ENCODE results near the gene SPTBN5. TPM values are rescaled to one million over a fixed set of nuclear protein-coding genes. Genes with fewer than 3 reads are reported as not detected.

SPTBN5 gene
- total RNA-seq, 2 donors from 2014 or later, result 2.0 to 2.8 TPM

GRCh38 chr15:41869770-41870688 is 23.8 kb downstream of the SPTBN5 start:
- H3K4me1 Mint-ChIP-seq, result peaks cover 4% of the 10 kb centered on the region
- Histone ChIP-seq H3K9ac (ENCODE audit: extremely low read depth, low read length, poor library complexity, severe bottlenecking) (no peak overlapping the region), H3K27ac (ENCODE audit: low read depth, low read length) (no peak overlapping the region), H3K36me3 (ENCODE audit: control insufficient read depth, insufficient read depth, low read length) (no peaks in the 10 kb centered on the region), H3K9me3 (ENCODE audit: control insufficient read depth, low read length) (no peaks in the 10 kb centered on the region), H3K27me3 (ENCODE audit: control insufficient read depth, insufficient read depth, low read length, poor library complexity, severe bottlenecking) (no peaks in the 10 kb centered on the region), H3K4me3 (ENCODE audit: low read length) (no peak overlapping the region), H3K4me1 (ENCODE audit: control insufficient read depth, insufficient read depth, low read length) (peaks cover 8% of the 10 kb centered on the region)
- peaks cover 3% of the 10 kb centered on the region for H3K27me3 Mint-ChIP-seq (ENCODE audit: insufficient read depth)
- no peaks in the 10 kb centered on the region for H3K9me3 Mint-ChIP-seq
- no peak overlapping the region for H3K4me3 Mint-ChIP-seq
- no peak overlapping the region for H3K27ac Mint-ChIP-seq
- DNase-seq, result no peak
- TF ChIP-seq CTCF (conservative IDR thresholded peaks at IDR 0.05), result no peak
- no peaks in the 10 kb centered on the region for H3K36me3 Mint-ChIP-seq (ENCODE audit: low read depth)
- 90 to 91% methylated on average over 28 to 42 of the region's 42 CpGs for WGBS, 2 experiments (ENCODE audit: insufficient coverage in 1 of 2, insufficient read length in 1 of 2)

GRCh38 chr15:41868321-41868720 is 25.5 kb downstream of the SPTBN5 start:
- no peak overlapping the region for H3K4me3 Mint-ChIP-seq

More at GRCh38 chr15:41868321-41868720, 25.5 kb downstream of the SPTBN5 start:
- no peak for TF ChIP-seq CTCF (conservative IDR thresholded peaks at IDR 0.05)
- Mint-ChIP-seq H3K27ac (no peak overlapping the region), H3K36me3 (ENCODE audit: low read depth) (no peaks in the 10 kb centered on the region), H3K27me3 (ENCODE audit: insufficient read depth) (no peaks in the 10 kb centered on the region), H3K4me1 (peaks cover 4% of the 10 kb centered on the region), H3K9me3 (no peaks in the 10 kb centered on the region)
- Histone ChIP-seq H3K27me3 (ENCODE audit: control insufficient read depth, insufficient read depth, low read length, poor library complexity, severe bottlenecking) (no peaks in the 10 kb centered on the region), H3K9ac (ENCODE audit: extremely low read depth, low read length, poor library complexity, severe bottlenecking) (no peak overlapping the region), H3K4me1 (ENCODE audit: control insufficient read depth, insufficient read depth, low read length) (peaks cover 8% of the 10 kb centered on the region), H3K9me3 (ENCODE audit: control insufficient read depth, low read length) (no peaks in the 10 kb centered on the region), H3K27ac (ENCODE audit: low read depth, low read length) (no peak overlapping the region), H3K36me3 (ENCODE audit: control insufficient read depth, insufficient read depth, low read length) (no peaks in the 10 kb centered on the region), H3K4me3 (ENCODE audit: low read length) (no peak overlapping the region)
- WGBS, 2 experiments (ENCODE audit: insufficient coverage in 1 of 2, insufficient read length in 1 of 2), result 94 to 95% methylated on average over 15 of the region's 15 CpGs
- DNase-seq, result no peak
